ENCODE measurements around the gene TRAPPC10. TPM values are rescaled to one million over a fixed set of nuclear protein-coding genes. Genes with fewer than 3 reads are reported as not detected.
A peak's percentile ranks its signal among the peaks of the same experiment; 100 is the strongest.

The TRAPPC10 gene
- total RNA-seq, 1 experiment from 2014 or later, result 32.9 TPM

- H3K9ac ChIP-seq (ENCODE audit: extremely low read depth, insufficient read length, low read length), result peak overlapping the region; percentile 13
- no peak overlapping the region for H3K18ac ChIP-seq (ENCODE audit: insufficient read length, low read depth, low read length)
- peaks cover 31% of the 10 kb centered on the region; the same call in 1 of the 2 replicates for H3K79me2 ChIP-seq (ENCODE audit: insufficient read depth, low read length)
- no peak for TF ChIP-seq CTCF (conservative IDR thresholded peaks at IDR 0.05)
- no peak overlapping the region for H3K56ac ChIP-seq (ENCODE audit: insufficient read length, low read depth, low read length)
- no peaks in the 10 kb centered on the region; the same call in 1 of the 2 replicates for H3K27me3 ChIP-seq (ENCODE audit: insufficient read depth, low read length)
- peaks cover 3% of the 10 kb centered on the region; the same call in 1 of the 2 replicates for H3K4me1 ChIP-seq (ENCODE audit: insufficient read depth, low read length)
- H3K27me3 Mint-ChIP-seq (ENCODE audit: low read depth), result no peaks in the 10 kb centered on the region
- H3K23ac ChIP-seq (ENCODE audit: insufficient read length, low read depth, low read length), result no peak overlapping the region
- H2BK120ac ChIP-seq (ENCODE audit: low read depth, low read length, poor library complexity, severe bottlenecking), result no peak overlapping the region
- no peak overlapping the region for H2BK20ac ChIP-seq (ENCODE audit: low read depth, low read length, poor library complexity, severe bottlenecking)
- no peak overlapping the region for H4K8ac ChIP-seq (replicated peaks; ENCODE audit: insufficient read length, low read depth, low read length)
- no CpG with 5 or more reads among the region's 6 CpGs for WGBS (ENCODE audit: extremely low coverage, insufficient read length, low lambda C conversion rate)
- H3K4me3 Mint-ChIP-seq, result no peak overlapping the region
- no peak overlapping the region for H4K5ac ChIP-seq (ENCODE audit: insufficient read length, low read depth, low read length)
- H4K91ac ChIP-seq (ENCODE audit: insufficient read length, low read depth, low read length), result no peak overlapping the region
- H3K4me1 Mint-ChIP-seq, result peaks cover 19 to 30% of the 10 kb centered on the region in 2 experiments
- no peaks in the 10 kb centered on the region for H4K20me1 ChIP-seq (ENCODE audit: control insufficient read depth, insufficient read depth, insufficient read length)
- no peak overlapping the region for H2BK5ac ChIP-seq (ENCODE audit: insufficient read length, low read length)
- peaks cover 15% of the 10 kb centered on the region for H3K79me1 ChIP-seq (ENCODE audit: insufficient read depth, low read depth, low read length, poor library complexity, severe bottlenecking)
- H3K9me3 ChIP-seq (ENCODE audit: control insufficient read depth, low read depth, low read length), result no peaks in the 10 kb centered on the region
- H3T11ph ChIP-seq (ENCODE audit: low read length), result no peak overlapping the region
- H2AFZ ChIP-seq (ENCODE audit: low read length), result no peak overlapping the region
- H3K9me3 Mint-ChIP-seq, result no peaks in the 10 kb centered on the region
- no peak overlapping the region for H3K4ac ChIP-seq (ENCODE audit: low read depth, low read length)
- H3K4me2 ChIP-seq (ENCODE audit: insufficient read depth, insufficient read length, low read length), result no peak overlapping the region
- H2BK12ac ChIP-seq (ENCODE audit: insufficient read length, low read depth, low read length), result no peak overlapping the region
- H2AK5ac ChIP-seq (ENCODE audit: insufficient read length, low read length), result no peak overlapping the region
- H3K27ac ChIP-seq (ENCODE audit: insufficient read length, low read depth, low read length), result no peak overlapping the region
- H3K36me3 Mint-ChIP-seq (ENCODE audit: insufficient read depth in 1 of 3, low read depth in 3 of 3), result peaks cover 15 to 22% (median 22%) of the 10 kb centered on the region in 3 experiments; a peak in 6 of 7 replicates
- no peaks in the 10 kb centered on the region for H3K23me2 ChIP-seq (ENCODE audit: insufficient read length, low read depth, low read length, poor library complexity, severe bottlenecking)
- H2BK15ac ChIP-seq (ENCODE audit: low read depth, low read length), result no peak overlapping the region
- H3K27ac Mint-ChIP-seq, result peak overlapping the region; percentile 1 to 45 (median 6); a peak in 2 of 7 replicates
- H3K14ac ChIP-seq (ENCODE audit: insufficient read depth, low read length), result no peak overlapping the region
- DNase-seq, result no peak
Observed at GRCh38 chr21:44029460-44030087, 17.5 kb downstream of the TRAPPC10 start.

Measured in H9 (cell line).